Memory B cell (primary cell): Measurements from ENCODE around the gene LEPR.
"Not testable (repeated sequence)": the region's sequence is repeated elsewhere in the genome, so short reads cannot be mapped to it uniquely, and the experiment has no call there.

Experiments used
- ATAC-seq: fragments of 150-1000 bp; cut with Tn5 transposase; 2 replicates; pipeline ENCODE4 v1.10.0; 2021; ENCODE audit warnings: low read depth, mild to moderate bottlenecking, moderate library complexity
- DNase-seq, 2 donors: peaks; one replicate each; pipeline ENCODE4 v3.0.0; 2022; ENCODE audit warnings: low spot score in 2 of 2
- H3K27ac Mint-ChIP-seq: one replicate; pipeline ENCODE4 v1.8.0; 2022; ENCODE audit warnings: mild to moderate bottlenecking, moderate library complexity, mixed read lengths
- H3K27me3 Mint-ChIP-seq: one replicate; pipeline ENCODE4 v1.8.0; 2022; ENCODE audit warnings: mixed read lengths
- H3K36me3 Mint-ChIP-seq: one replicate; pipeline ENCODE4 v1.8.0; 2022; ENCODE audit warnings: mild to moderate bottlenecking, mixed read lengths
- H3K4me1 Mint-ChIP-seq: one replicate; pipeline ENCODE4 v1.8.0; 2022; ENCODE audit warnings: mixed read lengths
- H3K4me3 Mint-ChIP-seq: one replicate; pipeline ENCODE4 v1.8.0; 2022; ENCODE audit warnings: mild to moderate bottlenecking, moderate library complexity, mixed read lengths
- H3K9me3 Mint-ChIP-seq: one replicate; pipeline ENCODE4 v1.8.0; 2022; ENCODE audit warnings: mixed read lengths

LEPR gene

GRCh38 chr1:65465837-65466236 lies 45.4 kb downstream of the LEPR start:
- H3K27ac Mint-ChIP-seq, H3K4me3 Mint-ChIP-seq, DNase-seq, H3K27me3 Mint-ChIP-seq, H3K4me1 Mint-ChIP-seq, ATAC-seq: not testable (repeated sequence)
- Mint-ChIP-seq H3K9me3 (peaks cover 14% of the 10 kb centered on the region), H3K36me3 (peaks cover 13% of the 10 kb centered on the region)

- peaks cover 13% of the 10 kb centered on the region for H3K9me3 Mint-ChIP-seq
- H3K4me3 Mint-ChIP-seq, result no peak overlapping the region
- ATAC-seq, result no peak
- no peak for DNase-seq
- H3K4me1 Mint-ChIP-seq, result no peaks in the 10 kb centered on the region
- H3K27me3 Mint-ChIP-seq, result peaks cover 2% of the 10 kb centered on the region
- H3K36me3 Mint-ChIP-seq, result peaks cover 12% of the 10 kb centered on the region
- no peak overlapping the region for H3K27ac Mint-ChIP-seq
These were observed 47.1 kb downstream of the LEPR start for GRCh38 chr1:65467536-65467935.

GRCh38 chr1:65469126-65469888 lies 48.8 kb downstream of the LEPR start:
- Mint-ChIP-seq H3K9me3 (peaks cover 7% of the 10 kb centered on the region), H3K4me1 (no peaks in the 10 kb centered on the region), H3K36me3 (peaks cover 7% of the 10 kb centered on the region), H3K27ac (no peak overlapping the region), H3K4me3 (no peak overlapping the region), H3K27me3 (peaks cover 2% of the 10 kb centered on the region)
- ATAC-seq, result no peak
- DNase-seq, result no peak

- Mint-ChIP-seq H3K36me3 (peaks cover 5% of the 10 kb centered on the region), H3K27me3 (peaks cover 2% of the 10 kb centered on the region), H3K27ac (no peak overlapping the region), H3K9me3 (peaks cover 5% of the 10 kb centered on the region), H3K4me3 (no peak overlapping the region), H3K4me1 (no peaks in the 10 kb centered on the region)
- DNase-seq, result no peak
- ATAC-seq, result no peak
These were observed 49.4 kb downstream of the LEPR start for GRCh38 chr1:65469889-65470340.
